Measurements from ENCODE around the gene AACS. TPM values are rescaled to one million over a fixed set of nuclear protein-coding genes. Genes with fewer than 3 reads are reported as not detected.

Gene AACS
- total and polyA plus RNA-seq, 2 of the 8 experiments (the other 6 are each of a cell fraction or from before 2014, with no cell fraction given) = 51.9 to 52.4 TPM

- H2BK20ac ChIP-seq (ENCODE audit: low read length) = no peak overlapping the region
- no peaks in the 10 kb centered on the region for H3K27me3 ChIP-seq (replicated peaks in 1 of 4; ENCODE audit: control insufficient read depth in 3 of 4, extremely low read depth in 1 of 4, insufficient read depth in 3 of 4, low read length in 3 of 4)
- no peak overlapping the region for H3K4ac ChIP-seq (replicated peaks; ENCODE audit: insufficient read length, low read depth, low read length)
- ChIA-PET POLR2A (ENCODE audit: partially characterized antibody) (interaction anchor here (2.1 kb wide), 1 partner anchor 12 kb away, joined by 7 read pairs; no protein-coding TSS in a partner anchor), CTCF (ENCODE audit: partially characterized antibody) (interaction anchor here (0.7 to 1.5 kb wide), 5 partner anchors 10 to 85 kb away, joined by 3 to 10 read pairs (median 3); no protein-coding TSS in a partner anchor)
- no peak overlapping the region for H3K18ac ChIP-seq (ENCODE audit: extremely low read depth, low read length)
- H3K79me2 ChIP-seq (ENCODE audit: control insufficient read depth in 1 of 2, insufficient read depth in 2 of 2, low read length in 2 of 2) = peaks cover 0 to 9% of the 10 kb centered on the region in 2 experiments; a peak in 2 of 4 replicates
- no peak overlapping the region for H2BK120ac ChIP-seq (replicated peaks; ENCODE audit: low read depth, low read length)
- DNase-seq (ENCODE audit: low read depth in 1 of 2, low spot score in 2 of 2) = no peak
- H3K4me3 ChIP-seq (ENCODE audit: extremely low read depth in 1 of 4, insufficient read depth in 2 of 4, low read depth in 3 of 4, low read length in 4 of 4) = no peak overlapping the region
- H3K9ac ChIP-seq (replicated peaks in 1 of 4; ENCODE audit: extremely low read depth in 1 of 4, low read depth in 3 of 4, low read length in 3 of 4) = no peak overlapping the region
- no peak overlapping the region; the same call in 1 of the 2 replicates for H3K27ac ChIP-seq (ENCODE audit: low read depth, low read length)
- H4K20me1 ChIP-seq (replicated peaks in 1 of 2; ENCODE audit: control insufficient read depth in 1 of 2, insufficient read depth in 2 of 2, low read length in 2 of 2) = peaks cover 6 to 16% of the 10 kb centered on the region in 2 experiments
- no peak overlapping the region for H4K91ac ChIP-seq (replicated peaks; ENCODE audit: insufficient read length, low read length)
- H3K79me1 ChIP-seq (ENCODE audit: low read depth, low read length) = peaks cover 14% of the 10 kb centered on the region
- no peak overlapping the region for H3K56ac ChIP-seq (replicated peaks; ENCODE audit: insufficient read length, low read depth, low read length)
- H3K36me3 ChIP-seq (ENCODE audit: control insufficient read depth in 2 of 4, insufficient read depth in 4 of 4, low read length in 3 of 4) = peaks cover 0 to 6% (median 3%) of the 10 kb centered on the region in 4 experiments; a peak in 3 of 8 replicates
- H2BK15ac ChIP-seq (ENCODE audit: low read length) = no peak overlapping the region
- H3K4me1 ChIP-seq (replicated peaks in 1 of 4; ENCODE audit: control insufficient read depth in 3 of 4, insufficient read depth in 4 of 4, low read length in 3 of 4) = peaks cover 0 to 4% (median 0%) of the 10 kb centered on the region in 4 experiments; a peak in 1 of 7 replicates
- H3K23ac ChIP-seq (ENCODE audit: insufficient read length) = no peak overlapping the region
- no peak overlapping the region for H3K14ac ChIP-seq (ENCODE audit: insufficient read length)
- no peak for FAIRE-seq
- H4K8ac ChIP-seq (ENCODE audit: extremely low read depth, insufficient read depth, low read length) = no peak overlapping the region
- no peak overlapping the region for H3K4me2 ChIP-seq (ENCODE audit: insufficient read depth in 1 of 2, low read depth in 2 of 2, low read length in 2 of 2)
- no peak overlapping the region for H2BK12ac ChIP-seq (ENCODE audit: low read depth, low read length)
- no peak overlapping the region for H4K5ac ChIP-seq (ENCODE audit: insufficient read length, low read depth, low read length)
- H3K23me2 ChIP-seq (ENCODE audit: low read depth, low read length) = no peaks in the 10 kb centered on the region
- H2BK5ac ChIP-seq (ENCODE audit: low read depth, low read length) = no peak overlapping the region
- H2AK5ac ChIP-seq (ENCODE audit: low read depth, low read length) = no peak overlapping the region
- H3K9me3 ChIP-seq (ENCODE audit: insufficient read depth in 2 of 2, low read depth in 1 of 2, low read length in 1 of 2) = no peaks in the 10 kb centered on the region
- H2AFZ ChIP-seq (ENCODE audit: low read length) = no peak overlapping the region
- 93% methylated on average over 5 of the region's 12 CpGs; no CpG with 5 or more reads in 1 of the 2 experiments for WGBS, 2 experiments (ENCODE audit: extremely low coverage in 1 of 2, insufficient coverage in 1 of 2, insufficient read length in 1 of 2, insufficient replicate concordance in 2 of 2, low coverage in 1 of 2, low lambda C conversion rate in 2 of 2, missing lambda C conversion rate in 1 of 2)
- TF ChIP-seq CBX8 (IDR thresholded peaks at IDR 0.05; ENCODE audit: borderline replicate concordance, low read depth, low read length) = no peak
- no peak for TF ChIP-seq SAP30 (IDR thresholded peaks at IDR 0.05; ENCODE audit: insufficient read depth, insufficient replicate concordance, low read length)
- TF ChIP-seq CHD1 (IDR thresholded peaks at IDR 0.05; ENCODE audit: low read depth, low read length) = no peak
- TF ChIP-seq FOSL1 (IDR thresholded peaks at IDR 0.05; ENCODE audit: insufficient read depth, low read depth, low read length) = no peak
- TF ChIP-seq SRF (IDR thresholded peaks at IDR 0.05; ENCODE audit: low read depth, low read length) = no peak
- TF ChIP-seq EP300 (IDR thresholded peaks at IDR 0.05; ENCODE audit: borderline replicate concordance in 1 of 2, low read depth in 2 of 2, low read length in 2 of 2) = no peak
- no peak for TF ChIP-seq SIRT6 (IDR thresholded peaks at IDR 0.05; ENCODE audit: low read length)
- TF ChIP-seq KDM1A (IDR thresholded peaks at IDR 0.05; ENCODE audit: borderline replicate concordance, low read length) = no peak
Observed at GRCh38 chr12:125097427-125097826, 32.2 kb downstream of the AACS start.

Measured in H1 (cell line).